Measurements from ENCODE around the gene MIDN.
"Not testable (repeated sequence)": the region's sequence is repeated elsewhere in the genome, so short reads cannot be mapped to it uniquely, and the experiment has no call there.

Gene MIDN

GRCh38 chr19:1246265-1247087 is 1.9 kb upstream of the MIDN start:
- DNase-seq, result not testable (repeated sequence)

GRCh38 chr19:1247748-1248138 is 640 bp upstream of the MIDN start:
- DNase-seq, result no peak

GRCh38 chr19:1248786-1249297 is 459 bp downstream of the MIDN start:
- DNase-seq, result peak; percentile 84

GRCh38 chr19:1249298-1249989 is 1.1 kb downstream of the MIDN start:
- peak; percentile 96 for DNase-seq

- DNase-seq, result no peak
These were observed 1.6 kb downstream of the MIDN start for GRCh38 chr19:1249990-1250436.

- DNase-seq, result peak; percentile 89
These were observed 2.3 kb downstream of the MIDN start for GRCh38 chr19:1250437-1251260.

GRCh38 chr19:1251330-1252220 is 3.2 kb downstream of the MIDN start:
- DNase-seq, result no peak

- no peak for DNase-seq
These were observed 3.9 kb downstream of the MIDN start for GRCh38 chr19:1252221-1252820.

- DNase-seq, result peak; percentile 87
These were observed 4.6 kb downstream of the MIDN start for GRCh38 chr19:1252821-1253513.

GRCh38 chr19:1253514-1254080 is 5.2 kb downstream of the MIDN start:
- no peak for DNase-seq

- no peak for DNase-seq
These were observed 5.7 kb downstream of the MIDN start for GRCh38 chr19:1254081-1254527.

GRCh38 chr19:1254530-1255185 is 6.3 kb downstream of the MIDN start:
- DNase-seq, result no peak

GRCh38 chr19:1255186-1256161 is 7.1 kb downstream of the MIDN start:
- DNase-seq, result no peak

- DNase-seq, result no peak
These were observed 8.5 kb downstream of the MIDN start for GRCh38 chr19:1256646-1257474.

- DNase-seq, result no peak
These were observed 9.2 kb downstream of the MIDN start for GRCh38 chr19:1257475-1258162.

GRCh38 chr19:1258163-1258492 is 9.7 kb downstream of the MIDN start:
- no peak for DNase-seq

- no peak for DNase-seq
These were observed 10.4 kb downstream of the MIDN start for GRCh38 chr19:1258707-1259205.
